DOHH2 (cell line): ENCODE measurements around the gene OXSR1.

ENCODE experiments used
- EZH2phosphoT487 ChIP-seq: fragments of 200-600 bp; sonication (generic); IDR thresholded peaks from 2 replicates; pipeline ENCODE4 v1.6.1; 2017; ENCODE audit warnings: borderline replicate concordance, mild to moderate bottlenecking, antibody characterized with exemption, low read length, moderate library complexity, mixed read lengths
- TF ChIP-seq, protein P1 (sequence below): fragments of 200-600 bp; sonication (generic); IDR thresholded peaks from one replicate; pipeline ENCODE4 v1.5.1; 2014; ENCODE audit warnings: antibody characterized with exemption, mild to moderate bottlenecking, low read depth, low read length; ENCODE audit not compliant: poor library complexity, severe bottlenecking

DNA sequence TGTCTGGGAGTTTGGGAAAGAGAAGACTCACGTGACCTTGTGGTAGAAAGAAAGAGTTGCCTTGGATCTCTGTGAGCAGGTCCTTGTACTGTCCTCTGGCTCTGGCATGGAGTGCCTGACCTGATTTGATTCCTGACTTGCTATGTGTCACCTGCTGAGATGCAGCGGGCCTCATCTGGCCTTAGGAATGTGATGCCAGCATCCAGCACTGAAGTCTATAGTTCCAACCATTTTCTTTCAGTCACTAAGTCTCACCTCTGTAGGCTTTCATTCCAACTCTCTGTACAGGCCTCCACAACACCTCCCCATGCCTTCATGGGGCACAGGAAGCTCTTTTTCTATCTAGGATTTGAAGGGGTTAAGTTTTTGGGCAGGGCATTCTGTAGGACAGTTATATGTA is 12.1 kb upstream of the OXSR1 start:
- TF ChIP-seq, protein P1, sequence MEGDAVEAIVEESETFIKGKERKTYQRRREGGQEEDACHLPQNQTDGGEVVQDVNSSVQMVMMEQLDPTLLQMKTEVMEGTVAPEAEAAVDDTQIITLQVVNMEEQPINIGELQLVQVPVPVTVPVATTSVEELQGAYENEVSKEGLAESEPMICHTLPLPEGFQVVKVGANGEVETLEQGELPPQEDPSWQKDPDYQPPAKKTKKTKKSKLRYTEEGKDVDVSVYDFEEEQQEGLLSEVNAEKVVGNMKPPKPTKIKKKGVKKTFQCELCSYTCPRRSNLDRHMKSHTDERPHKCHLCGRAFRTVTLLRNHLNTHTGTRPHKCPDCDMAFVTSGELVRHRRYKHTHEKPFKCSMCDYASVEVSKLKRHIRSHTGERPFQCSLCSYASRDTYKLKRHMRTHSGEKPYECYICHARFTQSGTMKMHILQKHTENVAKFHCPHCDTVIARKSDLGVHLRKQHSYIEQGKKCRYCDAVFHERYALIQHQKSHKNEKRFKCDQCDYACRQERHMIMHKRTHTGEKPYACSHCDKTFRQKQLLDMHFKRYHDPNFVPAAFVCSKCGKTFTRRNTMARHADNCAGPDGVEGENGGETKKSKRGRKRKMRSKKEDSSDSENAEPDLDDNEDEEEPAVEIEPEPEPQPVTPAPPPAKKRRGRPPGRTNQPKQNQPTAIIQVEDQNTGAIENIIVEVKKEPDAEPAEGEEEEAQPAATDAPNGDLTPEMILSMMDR: no peak
- no peak for TF ChIP-seq EZH2phosphoT487
